IMR-90 (cell line): ENCODE data around the gene POLR3K. TPM values are rescaled to one million over a fixed set of nuclear protein-coding genes. Genes with fewer than 3 reads are reported as not detected.
"Not testable (repeated sequence)": the region's sequence is repeated elsewhere in the genome, so short reads cannot be mapped to it uniquely, and the experiment has no call there.

Experiments
- ATAC-seq: fragments of 200-7000 bp; cut with Tn5 transposase; 2 replicates; pipeline ENCODE4 v1.9.1; 2020; ENCODE audit warnings: low read depth, mild to moderate bottlenecking, moderate library complexity
- BruUV-seq: library from RNA; stranded (reverse); fragments of 400-500 nt; replicated peaks from 2 replicates; lab custom pipeline; 2021; lab: Mats Ljungman, UMichigan
- CTCF ChIA-PET: fragments of 300-600 bp; formaldehyde crosslinking; extraction: SDS; loops from one replicate; lab custom pipeline; 2021; ENCODE audit warnings: antibody characterized with exemption; lab: Yijun Ruan, JAX
- POLR2A ChIA-PET: fragments of 300-600 bp; sonication (Branson Sonifier 250); formaldehyde crosslinking; loops from one replicate; lab custom pipeline; 2022; ENCODE audit warnings: antibody characterized with exemption; ENCODE audit not compliant: unreplicated experiment; lab: Charles Lee
- DNase-seq: peaks from one replicate; pipeline ENCODE4 v3.0.0; 2013
- H2AFZ ChIP-seq: replicated peaks from 2 replicates; pipeline ENCODE3; 2013; ENCODE audit warnings: low read length, mild to moderate bottlenecking; ENCODE audit not compliant: poor library complexity
- H2AK5ac ChIP-seq: 2 replicates; pipeline ENCODE4 v1.6.1; 2013; ENCODE audit warnings: low read depth, low read length, inconsistent platforms
- H2AK9ac ChIP-seq: replicated peaks from 2 replicates; pipeline ENCODE3; 2013; ENCODE audit warnings: mild to moderate bottlenecking, low read depth, low read length, moderate library complexity; ENCODE audit not compliant: poor library complexity
- H2BK120ac ChIP-seq: 2 replicates; pipeline ENCODE4 v1.6.1; 2013; ENCODE audit warnings: low read depth, low read length, inconsistent platforms
- H2BK15ac ChIP-seq: 3 replicates; pipeline ENCODE4 v1.6.1; 2013; ENCODE audit warnings: low read depth, low read length, inconsistent platforms
- H2BK20ac ChIP-seq: 2 replicates; pipeline ENCODE4 v1.6.1; 2013; ENCODE audit warnings: low read depth, mild to moderate bottlenecking, inconsistent platforms, low read length, moderate library complexity
- H2BK5ac ChIP-seq: 2 replicates; pipeline ENCODE4 v1.6.1; 2013; ENCODE audit warnings: mild to moderate bottlenecking, low read depth, low read length, inconsistent platforms; ENCODE audit not compliant: poor library complexity, severe bottlenecking
- H3K14ac ChIP-seq: replicated peaks from 2 replicates; pipeline ENCODE4 v1.6.1; 2013; ENCODE audit warnings: low read depth, low read length, inconsistent platforms
- H3K18ac ChIP-seq: 2 replicates; pipeline ENCODE4 v1.6.1; 2013; ENCODE audit warnings: low read depth, low read length, control low read depth
- H3K23ac ChIP-seq: 2 replicates; pipeline ENCODE4 v1.6.1; 2013; ENCODE audit warnings: low read depth, low read length, inconsistent platforms
- H3K27ac ChIP-seq: 2 replicates; pipeline ENCODE4 v1.5.1; 2013; ENCODE audit warnings: mild to moderate bottlenecking, control low read depth, low read length; ENCODE audit not compliant: insufficient read depth
- H3K27me3 ChIP-seq: 2 replicates; pipeline ENCODE4 v1.6.1; 2013; ENCODE audit warnings: low read length; ENCODE audit not compliant: control insufficient read depth, insufficient read depth
- H3K36me3 ChIP-seq: 2 replicates; pipeline ENCODE4 v1.6.1; 2013; ENCODE audit warnings: low read length, mixed read lengths; ENCODE audit not compliant: control insufficient read depth, insufficient read depth
- H3K4ac ChIP-seq: 2 replicates; pipeline ENCODE4 v1.6.1; 2013; ENCODE audit warnings: low read depth, low read length, inconsistent platforms
- H3K4me1 ChIP-seq: 2 replicates; pipeline ENCODE4 v1.6.1; 2013; ENCODE audit warnings: low read length, mixed read lengths; ENCODE audit not compliant: control insufficient read depth, insufficient read depth
- H3K4me2 ChIP-seq: 2 replicates; pipeline ENCODE4 v1.6.1; 2013; ENCODE audit warnings: low read depth, mild to moderate bottlenecking, control low read depth, low read length, moderate library complexity
- H3K4me3 ChIP-seq: 2 replicates; pipeline ENCODE4 v1.5.1; 2013; ENCODE audit warnings: low read depth, mild to moderate bottlenecking, control low read depth, low read length, moderate library complexity; ENCODE audit not compliant: insufficient read depth
- H3K56ac ChIP-seq: 2 replicates; pipeline ENCODE4 v1.6.1; 2013; ENCODE audit warnings: low read length, inconsistent platforms; ENCODE audit not compliant: insufficient read depth; ENCODE audit errors: extremely low read depth
- H3K79me1 ChIP-seq, 2 experiments: 2 replicates each; pipeline ENCODE4 v1.6.1; 2013; ENCODE audit warnings: low read length in 2 of 2, inconsistent platforms in 1 of 2, low read depth in 1 of 2
- H3K9ac ChIP-seq: 2 replicates; pipeline ENCODE4 v1.6.1; 2013; ENCODE audit warnings: low read depth, low read length, control low read depth
- H3K9me1 ChIP-seq: 2 replicates; pipeline ENCODE4 v1.6.1; 2013; ENCODE audit warnings: low read length, inconsistent platforms; ENCODE audit not compliant: insufficient read depth
- H3K9me3 ChIP-seq: 2 replicates; pipeline ENCODE4 v1.6.1; 2013; ENCODE audit warnings: low read length; ENCODE audit not compliant: control insufficient read depth, insufficient read depth
- H4K20me1 ChIP-seq: 2 replicates; pipeline ENCODE4 v1.6.1; 2013; ENCODE audit warnings: low read length, inconsistent platforms; ENCODE audit not compliant: insufficient read depth
- H4K5ac ChIP-seq: 2 replicates; pipeline ENCODE4 v1.6.1; 2013; ENCODE audit warnings: mild to moderate bottlenecking, low read depth, low read length, control low read depth
- H4K8ac ChIP-seq, 2 experiments: 2 replicates each; pipeline ENCODE4 v1.6.1; 2013; ENCODE audit warnings: low read depth in 2 of 2, low read length in 2 of 2, control low read depth in 1 of 2, inconsistent platforms in 1 of 2
- H4K91ac ChIP-seq: 2 replicates; pipeline ENCODE4 v1.6.1; 2013; ENCODE audit warnings: low read depth, low read length, inconsistent platforms; ENCODE audit not compliant: insufficient read depth
- WGBS, 2 experiments: methylation state at CpG; one replicate each; pipeline versions ENCODE4 v1.1.5 to v1.1.7; 2013; ENCODE audit warnings: missing lambda C conversion rate in 2 of 2; ENCODE audit not compliant: insufficient read length in 1 of 2; ENCODE audit errors: extremely low coverage in 2 of 2; 5-methylcytosine and 5-hydroxymethylcytosine counted together
- dilution Hi-C: fragments of 300-500 bp; cut with HindIII; formaldehyde crosslinking; loops from one replicate; pipeline ENCODE4 v1.14.3; 2018; ENCODE audit warnings: low sequenced_read_pairs; ENCODE audit not compliant: unreplicated experiment
- in situ Hi-C: fragments of 300-500 bp; cut with MboI; formaldehyde crosslinking; loops from 3 replicates; pipeline ENCODE4 v1.14.3; 2019; ENCODE audit warnings: low sequenced_read_pairs, inconsistent platforms, mixed read lengths
- intact Hi-C: fragments of 100-400 bp; cut with micrococcal nuclease; formaldehyde crosslinking; loops from 2 replicates; pipeline ENCODE4 v1.10.0; 2022
- polyA plus RNA-seq, 3 experiments: library from polyadenylated mRNA; depleted of rRNA; stranded (reverse); fragments of >200 nt; gene quantifications; 2 replicates each; pipeline ENCODE4 v1.2.3, GENCODE V29; 2012; ENCODE audit warnings: low replicate concordance in 1 of 3
- total RNA-seq: library from RNA; depleted of rRNA; stranded (reverse); fragments of >200 nt; gene quantifications from 2 replicates; pipeline ENCODE4 v1.2.3, GENCODE V29; 2012

Gene POLR3K
- total and polyA plus RNA-seq, 2 of the 4 experiments (the other 2 are of a cell fraction) = 9.0 to 39.5 TPM

GRCh38 chr16:20886-21285 is 32.5 kb downstream of the POLR3K start:
- H3K79me1 ChIP-seq, H3K4ac ChIP-seq, H3K18ac ChIP-seq, H2AK9ac ChIP-seq, H3K4me2 ChIP-seq, H3K9ac ChIP-seq, H2AFZ ChIP-seq, intact Hi-C loops, H3K9me3 ChIP-seq, H2AK5ac ChIP-seq, H4K20me1 ChIP-seq, H2BK5ac ChIP-seq, H3K23ac ChIP-seq, ATAC-seq, H3K9me1 ChIP-seq, CTCF ChIA-PET, H3K56ac ChIP-seq, H4K91ac ChIP-seq, H3K27me3 ChIP-seq, H3K14ac ChIP-seq, H2BK15ac ChIP-seq, BruUV-seq, POLR2A ChIA-PET, DNase-seq, H3K27ac ChIP-seq, H4K5ac ChIP-seq, H3K4me3 ChIP-seq, H4K8ac ChIP-seq, H3K4me1 ChIP-seq, dilution Hi-C loops, in situ Hi-C loops, H2BK20ac ChIP-seq, H3K36me3 ChIP-seq, H2BK120ac ChIP-seq: not testable (repeated sequence)
- WGBS, 2 experiments = 90% methylated on average over 2 of the region's 12 CpGs; no CpG with 5 or more reads in 1 of the 2 experiments

- H3K18ac ChIP-seq, H2AFZ ChIP-seq, H3K4ac ChIP-seq, H4K5ac ChIP-seq, POLR2A ChIA-PET, H2BK20ac ChIP-seq, H3K4me1 ChIP-seq, in situ Hi-C loops, H2AK9ac ChIP-seq, H3K4me2 ChIP-seq, H3K9me3 ChIP-seq, DNase-seq, H3K27ac ChIP-seq, H3K56ac ChIP-seq, dilution Hi-C loops, H3K36me3 ChIP-seq, H3K14ac ChIP-seq, H3K79me1 ChIP-seq, intact Hi-C loops, ATAC-seq, H3K9me1 ChIP-seq, BruUV-seq, H2AK5ac ChIP-seq, CTCF ChIA-PET, H2BK5ac ChIP-seq, H3K4me3 ChIP-seq, H2BK120ac ChIP-seq, H3K27me3 ChIP-seq, H4K20me1 ChIP-seq, H2BK15ac ChIP-seq, H4K91ac ChIP-seq, H3K9ac ChIP-seq, H4K8ac ChIP-seq, H3K23ac ChIP-seq: not testable (repeated sequence)
- WGBS, 2 experiments = no CpG with 5 or more reads among the region's 20 CpGs
Observed at GRCh38 chr16:17062-17765, 36.2 kb downstream of the POLR3K start.
